ENCODE results near the gene CELF4. TPM values are rescaled to one million over a fixed set of nuclear protein-coding genes. Genes with fewer than 3 reads are reported as not detected.
"Not testable (repeated sequence)": the region's sequence is repeated elsewhere in the genome, so short reads cannot be mapped to it uniquely, and the experiment has no call there.

The CELF4 gene
- total RNA-seq, 2 experiments from 2014 or later: not detected

DNA sequence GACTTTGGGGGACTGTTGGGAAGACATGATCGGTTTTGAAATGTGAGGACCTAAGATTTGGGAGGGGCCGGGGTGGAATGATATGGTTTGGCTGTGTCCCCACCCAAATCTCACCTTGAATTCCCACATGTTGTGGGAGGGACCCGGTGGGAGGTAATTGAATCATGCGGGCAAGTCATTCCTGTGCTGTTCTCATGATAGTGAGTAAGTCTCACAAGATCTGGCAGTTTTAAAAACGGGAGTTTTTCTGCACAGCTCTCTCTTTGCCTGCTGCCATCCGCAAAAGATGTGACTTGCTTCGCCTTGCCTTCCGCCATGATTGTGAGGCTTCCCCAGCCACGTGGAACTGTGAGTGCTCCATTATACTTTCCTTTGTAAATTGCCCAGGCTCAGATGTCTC lies 207.5 kb downstream of the CELF4 start:
- H3K36me3 Mint-ChIP-seq; H3K27ac Mint-ChIP-seq; DNase-seq; H3K9me3 Mint-ChIP-seq; POLR2A ChIA-PET; ATAC-seq (ENCODE audit: low read depth); H3K4me3 Mint-ChIP-seq; H3K4me1 Mint-ChIP-seq: not testable (repeated sequence)
- H3K27me3 Mint-ChIP-seq: peaks cover 11% of the 10 kb centered on the region

DNA sequence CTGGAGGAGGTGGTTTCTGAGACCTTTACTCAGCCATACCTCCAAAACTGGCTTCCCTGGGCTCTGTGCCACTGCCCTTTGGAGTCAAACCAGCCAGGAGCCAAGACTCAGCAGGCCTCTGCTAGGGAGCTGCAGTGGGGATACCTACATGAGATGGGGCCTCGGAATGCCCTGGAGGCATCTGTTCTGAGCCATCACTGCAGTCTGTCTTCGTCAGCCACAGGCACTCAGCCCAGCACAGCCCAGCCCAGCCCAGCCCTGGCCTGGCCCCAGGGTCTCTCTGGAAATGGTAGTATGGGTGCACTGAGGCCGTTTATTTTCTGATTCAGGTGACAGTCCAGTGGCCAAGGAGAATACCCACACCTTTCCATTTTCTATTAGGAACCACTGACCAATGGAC lies 209.8 kb downstream of the CELF4 start:
- DNase-seq (no peak), ATAC-seq (ENCODE audit: low read depth) (no peak)
- H3K9me3 Mint-ChIP-seq: no peaks in the 10 kb centered on the region
- no peaks in the 10 kb centered on the region for H3K36me3 Mint-ChIP-seq
- H3K27me3 Mint-ChIP-seq: no peaks in the 10 kb centered on the region
- H3K27ac Mint-ChIP-seq: no peak overlapping the region
- no peaks in the 10 kb centered on the region for H3K4me1 Mint-ChIP-seq
- POLR2A ChIA-PET: no interaction called here
- H3K4me3 Mint-ChIP-seq: no peak overlapping the region

DNA sequence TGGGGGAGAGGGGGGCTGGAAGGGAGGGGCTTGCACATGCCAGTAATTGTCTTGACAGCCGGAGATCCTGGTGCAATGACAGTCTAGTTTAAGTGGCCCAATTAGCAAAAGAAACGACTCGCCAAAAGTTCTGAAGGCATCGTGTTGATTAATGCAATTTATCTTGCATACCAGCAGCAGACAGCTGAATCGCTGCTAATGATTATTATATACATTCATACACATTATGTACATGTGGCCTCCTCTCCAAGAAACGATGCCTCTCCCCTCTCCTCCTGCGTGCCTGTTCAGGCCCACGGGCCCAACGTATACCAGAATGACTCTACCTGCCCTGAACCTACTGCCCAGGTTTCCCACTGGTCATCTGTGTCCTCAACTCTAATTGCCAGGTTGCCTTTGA lies 214.5 kb downstream of the CELF4 start:
- Mint-ChIP-seq H3K27ac (no peak overlapping the region), H3K27me3 (peaks cover 2% of the 10 kb centered on the region), H3K4me3 (no peak overlapping the region), H3K36me3 (no peaks in the 10 kb centered on the region), H3K9me3 (no peaks in the 10 kb centered on the region), H3K4me1 (no peaks in the 10 kb centered on the region)
- DNase-seq (no peak), ATAC-seq (ENCODE audit: low read depth) (no peak)
- POLR2A ChIA-PET: no interaction called here

DNA sequence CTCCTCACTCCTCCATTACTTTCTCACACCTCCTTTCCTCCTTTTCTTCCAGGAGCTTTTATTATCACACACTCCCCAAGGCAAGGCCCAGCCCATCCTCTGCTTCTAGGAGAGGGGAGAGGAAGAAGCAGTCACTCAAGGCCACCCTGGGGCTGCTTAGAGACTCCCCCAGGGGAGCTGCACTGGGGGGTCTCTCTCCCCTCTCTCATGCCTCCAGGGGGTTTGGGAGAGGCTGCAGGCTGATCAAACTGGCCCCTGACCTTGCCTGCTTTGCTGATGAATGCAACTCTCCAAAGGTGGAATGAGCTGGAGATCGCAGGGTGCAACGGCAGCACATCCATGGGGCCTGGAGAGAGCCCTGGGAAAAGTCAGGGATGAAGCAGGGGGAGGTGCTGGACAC lies 216.9 kb downstream of the CELF4 start:
- DNase-seq (no peak), ATAC-seq (ENCODE audit: low read depth) (no peak)
- H3K4me1 Mint-ChIP-seq: no peaks in the 10 kb centered on the region
- POLR2A ChIA-PET: no interaction called here
- H3K4me3 Mint-ChIP-seq: no peak overlapping the region
- no peak overlapping the region for H3K27ac Mint-ChIP-seq
- no peaks in the 10 kb centered on the region for H3K9me3 Mint-ChIP-seq
- H3K27me3 Mint-ChIP-seq: peaks cover 5% of the 10 kb centered on the region
- no peaks in the 10 kb centered on the region for H3K36me3 Mint-ChIP-seq

DNA sequence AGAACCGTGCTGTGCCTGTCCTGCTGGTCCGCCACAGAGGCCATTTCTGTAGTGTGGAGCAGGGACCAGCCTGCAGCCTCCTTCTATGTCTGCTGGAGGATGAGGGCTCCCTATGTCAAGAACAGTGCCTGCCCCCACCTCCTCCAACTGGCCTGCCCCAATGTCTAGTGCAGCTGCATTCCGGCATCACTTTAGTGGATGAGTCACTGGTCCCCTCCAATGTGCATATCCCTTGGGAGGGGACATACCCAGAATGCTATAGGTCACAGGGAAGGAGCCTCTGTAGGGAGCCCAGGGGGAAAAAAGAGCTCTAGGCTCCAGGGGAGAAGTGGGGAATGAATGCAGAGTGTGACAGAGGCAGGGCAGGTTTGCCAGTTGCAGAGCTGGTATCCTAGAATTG lies 219.6 kb downstream of the CELF4 start:
- Mint-ChIP-seq H3K27ac (no peak overlapping the region), H3K27me3 (peaks cover 5% of the 10 kb centered on the region), H3K4me1 (peaks cover under 1% of the 10 kb centered on the region), H3K4me3 (no peak overlapping the region), H3K36me3 (no peaks in the 10 kb centered on the region), H3K9me3 (no peaks in the 10 kb centered on the region)
- ATAC-seq (ENCODE audit: low read depth) (no peak), DNase-seq (no peak)
- POLR2A ChIA-PET: no interaction called here

DNA sequence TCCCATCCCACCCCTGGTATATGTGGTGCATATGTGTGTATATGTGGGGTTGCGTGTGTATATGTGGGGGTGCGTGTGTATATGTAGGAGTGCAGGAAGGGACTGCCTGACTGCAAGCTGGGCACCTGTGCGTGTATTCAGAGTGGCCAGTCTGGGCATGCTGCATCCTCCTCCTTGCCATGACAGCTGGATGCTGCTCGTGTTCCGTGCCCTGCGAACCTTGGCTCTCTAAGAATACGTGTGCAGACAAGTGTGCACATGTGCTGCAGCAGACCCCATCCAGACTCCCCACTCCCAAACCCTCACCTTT lies 222.1 kb downstream of the CELF4 start:
- H3K9me3 Mint-ChIP-seq: no peaks in the 10 kb centered on the region
- no peak overlapping the region for H3K27ac Mint-ChIP-seq
- peaks cover 2% of the 10 kb centered on the region for H3K4me1 Mint-ChIP-seq
- no peak overlapping the region for H3K4me3 Mint-ChIP-seq
- POLR2A ChIA-PET: no interaction called here
- H3K36me3 Mint-ChIP-seq: no peaks in the 10 kb centered on the region
- peaks cover 5% of the 10 kb centered on the region for H3K27me3 Mint-ChIP-seq
- no peak for ATAC-seq (ENCODE audit: low read depth)
- no peak for DNase-seq

DNA sequence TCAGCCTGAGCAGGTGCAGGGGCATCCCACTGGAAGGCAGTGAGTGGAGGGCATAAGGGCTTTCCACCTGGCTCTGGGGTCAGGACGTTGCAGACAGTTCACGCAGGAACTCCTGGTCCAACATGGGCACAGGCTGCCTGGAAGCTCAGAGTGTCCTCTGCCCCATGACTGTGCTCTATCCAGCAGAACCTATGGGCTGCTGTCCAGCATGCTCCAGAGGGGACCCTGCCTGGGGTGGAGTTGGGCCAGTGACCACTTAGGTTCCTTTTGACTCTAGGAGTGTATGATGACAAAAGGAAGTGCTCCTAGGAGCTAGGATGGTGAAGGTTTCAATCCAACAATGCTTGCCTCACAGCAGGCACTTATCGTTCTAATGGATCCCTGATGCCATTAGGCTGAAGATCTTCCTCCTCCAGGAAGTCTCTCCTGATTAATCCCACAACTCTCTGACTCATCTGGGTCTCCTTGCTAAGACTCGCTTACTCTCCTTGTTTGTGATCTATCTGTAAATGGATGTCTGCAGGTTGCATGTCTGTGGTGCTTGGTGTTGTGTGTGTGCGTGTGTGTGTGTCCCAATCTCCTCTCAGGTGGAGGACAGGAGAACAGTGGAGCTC lies 224.0 kb downstream of the CELF4 start:
- H3K4me3 Mint-ChIP-seq: no peak overlapping the region
- H3K9me3 Mint-ChIP-seq: no peaks in the 10 kb centered on the region
- POLR2A ChIA-PET: no interaction called here
- no peak for ATAC-seq (ENCODE audit: low read depth)
- H3K36me3 Mint-ChIP-seq: no peaks in the 10 kb centered on the region
- H3K27me3 Mint-ChIP-seq: peaks cover 5% of the 10 kb centered on the region
- no peak for DNase-seq
- H3K4me1 Mint-ChIP-seq: peaks cover 2% of the 10 kb centered on the region
- H3K27ac Mint-ChIP-seq: no peak overlapping the region

DNA sequence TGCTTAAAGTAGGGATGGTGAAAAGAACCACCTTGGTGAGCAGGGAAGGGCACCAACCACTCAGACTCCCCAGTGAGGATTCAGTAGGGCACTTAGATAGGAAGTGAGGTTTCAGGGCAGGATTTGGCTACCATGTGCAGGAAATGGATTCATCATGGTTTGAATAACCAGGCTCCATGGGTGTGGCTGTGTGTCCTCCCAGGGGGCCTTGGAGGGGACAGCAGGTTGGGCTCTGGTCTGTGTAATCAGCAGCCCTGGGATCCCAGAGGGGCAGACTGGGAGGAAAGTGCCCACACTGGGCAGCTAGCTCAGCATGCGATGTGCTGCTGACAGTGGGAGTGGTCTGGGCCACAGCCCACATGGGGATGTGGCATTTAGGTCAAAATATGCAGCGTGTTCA lies 224.6 kb downstream of the CELF4 start:
- H3K27me3 Mint-ChIP-seq: peaks cover 4% of the 10 kb centered on the region
- POLR2A ChIA-PET: no interaction called here

DNA sequence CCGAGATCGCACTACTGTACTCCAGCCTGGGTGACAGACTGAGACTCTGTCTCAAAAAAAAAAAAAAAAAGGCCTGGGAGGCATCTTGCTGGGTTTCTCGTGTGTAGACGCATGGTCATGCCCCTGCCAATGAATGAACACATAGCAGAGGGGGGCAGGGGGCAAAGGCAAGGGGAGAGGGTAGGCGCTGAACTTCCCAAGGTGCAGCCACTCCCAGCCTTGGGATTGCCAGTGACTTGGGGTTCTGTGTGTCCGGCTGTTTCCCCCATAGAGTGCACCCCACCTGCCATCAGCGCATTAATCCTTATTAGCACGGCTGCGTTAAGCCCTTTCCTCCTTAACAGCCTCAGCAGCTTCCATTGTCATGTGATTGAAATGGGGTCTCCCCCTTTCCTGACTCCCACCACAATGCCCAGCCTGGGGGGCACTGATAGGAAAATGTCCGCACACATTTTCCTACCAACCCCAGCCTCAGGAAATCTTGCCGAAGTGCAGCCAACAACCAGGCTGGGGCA lies 225.8 kb downstream of the CELF4 start:
- ATAC-seq (ENCODE audit: low read depth) (no peak), DNase-seq (no peak)
- Mint-ChIP-seq H3K4me1 (peaks cover 2% of the 10 kb centered on the region), H3K27ac (no peak overlapping the region), H3K9me3 (no peaks in the 10 kb centered on the region), H3K27me3 (peaks cover 6% of the 10 kb centered on the region), H3K4me3 (no peak overlapping the region), H3K36me3 (no peaks in the 10 kb centered on the region)
- POLR2A ChIA-PET: no interaction called here

More for the DNA sequence above, 224.6 kb downstream of the CELF4 start:
- Mint-ChIP-seq H3K27ac (no peak overlapping the region), H3K36me3 (no peaks in the 10 kb centered on the region), H3K4me3 (no peak overlapping the region), H3K9me3 (no peaks in the 10 kb centered on the region), H3K4me1 (peaks cover 2% of the 10 kb centered on the region)
- DNase-seq (no peak), ATAC-seq (ENCODE audit: low read depth) (no peak)

DNA sequence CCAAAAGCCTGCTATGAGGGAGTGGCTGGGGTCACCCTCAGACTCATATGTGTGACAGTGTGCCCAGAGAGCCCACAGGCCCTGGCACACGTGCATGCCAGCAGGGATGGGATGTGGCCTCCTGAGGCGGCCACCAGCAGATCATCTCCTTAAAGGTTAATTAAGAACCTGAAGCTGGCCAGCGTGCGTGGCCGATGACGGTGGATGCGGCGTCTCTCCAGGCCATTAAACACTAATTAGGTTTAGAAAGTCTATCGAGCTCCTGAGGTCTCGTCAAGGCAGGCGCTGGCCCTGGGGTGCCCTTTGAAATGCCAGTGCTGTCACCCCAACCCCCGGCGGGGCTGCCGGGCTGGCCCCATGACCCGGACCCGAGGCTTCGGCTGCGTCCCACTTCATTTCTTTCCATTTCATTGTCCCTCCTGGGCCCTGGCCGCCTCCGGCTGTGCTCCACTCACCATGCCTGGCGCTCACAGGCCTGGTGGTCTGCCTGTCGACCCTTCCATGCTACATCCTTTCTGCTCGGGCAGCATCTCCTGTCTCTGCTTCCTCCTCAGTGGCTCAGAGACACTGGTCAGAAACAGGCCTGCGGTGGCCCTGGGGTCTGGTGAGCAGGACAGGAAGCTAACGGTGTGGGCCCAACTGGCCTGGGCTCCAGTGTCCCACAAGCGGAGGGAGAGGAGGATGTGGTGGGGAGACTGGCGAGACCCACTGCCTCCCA lies 228.9 kb downstream of the CELF4 start:
- no peak overlapping the region for H3K4me3 Mint-ChIP-seq
- ATAC-seq (ENCODE audit: low read depth) (no peak), DNase-seq (no peak)
- H3K27ac Mint-ChIP-seq: no peak overlapping the region
- no peaks in the 10 kb centered on the region for H3K36me3 Mint-ChIP-seq
- POLR2A ChIA-PET: no interaction called here
- H3K4me1 Mint-ChIP-seq: peaks cover 2% of the 10 kb centered on the region
- no peaks in the 10 kb centered on the region for H3K9me3 Mint-ChIP-seq
- H3K27me3 Mint-ChIP-seq: peaks cover 2% of the 10 kb centered on the region

DNA sequence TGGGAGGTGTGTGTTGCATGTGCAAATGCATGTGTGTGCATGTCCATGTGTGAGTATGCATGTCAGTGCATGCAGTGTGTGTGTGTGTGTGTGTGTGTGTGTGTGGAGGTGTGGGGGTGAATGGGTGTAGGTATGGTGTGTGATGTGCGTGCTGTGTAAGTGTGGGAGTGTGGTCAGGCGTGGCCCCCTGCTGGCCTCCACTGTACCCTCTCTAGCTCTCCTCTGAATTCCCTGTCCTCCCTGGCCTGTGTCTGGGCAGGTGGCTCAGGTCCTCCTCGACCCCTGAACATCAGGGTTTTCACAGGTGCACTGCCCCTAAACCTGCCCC lies 230.2 kb downstream of the CELF4 start:
- no peak for ATAC-seq (ENCODE audit: low read depth)
- Mint-ChIP-seq H3K27me3 (peaks cover 2% of the 10 kb centered on the region), H3K27ac (no peak overlapping the region), H3K4me3 (no peak overlapping the region), H3K4me1 (no peaks in the 10 kb centered on the region), H3K36me3 (no peaks in the 10 kb centered on the region), H3K9me3 (no peaks in the 10 kb centered on the region)
- POLR2A ChIA-PET: no interaction called here
- no peak for DNase-seq

DNA sequence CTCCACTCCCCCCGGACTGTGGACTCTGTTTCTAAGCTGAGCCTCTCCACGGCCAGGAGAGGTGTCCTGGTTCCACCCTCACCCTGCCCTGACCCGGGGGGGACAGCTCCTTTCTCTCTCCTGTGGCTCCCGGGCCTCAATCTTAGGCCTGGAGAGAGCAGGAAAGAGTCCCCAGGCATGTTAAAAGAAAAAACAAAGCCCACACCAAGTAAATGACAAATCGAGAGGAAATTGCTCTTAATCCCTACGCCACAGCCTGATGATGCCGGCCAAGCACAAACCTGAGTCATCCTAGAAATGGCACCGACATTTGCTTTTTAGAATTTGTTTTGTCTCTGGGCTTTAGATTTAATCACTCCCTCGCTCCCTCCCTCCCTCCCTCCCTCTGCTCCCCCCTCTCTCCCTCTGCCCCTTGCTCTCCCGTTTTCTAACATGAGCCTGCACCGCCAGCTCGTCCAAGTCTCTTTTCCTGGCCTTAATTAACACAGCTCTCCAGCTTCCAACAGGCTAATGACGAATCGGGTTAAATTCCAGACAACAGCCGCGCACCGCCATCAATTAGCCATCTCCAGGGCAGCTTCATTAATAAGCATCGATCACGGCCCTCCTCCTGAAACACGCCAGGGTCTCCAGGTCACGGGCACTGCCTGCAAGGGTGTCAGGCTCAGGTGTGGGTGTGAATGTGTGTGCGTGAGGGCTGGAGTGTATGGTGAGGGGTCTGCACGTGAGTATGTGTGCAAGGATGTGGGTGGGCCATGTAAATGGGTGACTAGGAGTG lies 230.8 kb downstream of the CELF4 start:
- H3K36me3 Mint-ChIP-seq: no peaks in the 10 kb centered on the region
- POLR2A ChIA-PET: no interaction called here
- no peak for DNase-seq
- H3K27ac Mint-ChIP-seq: no peak overlapping the region
- no peak for ATAC-seq (ENCODE audit: low read depth)
- H3K27me3 Mint-ChIP-seq: peaks cover 2% of the 10 kb centered on the region
- no peaks in the 10 kb centered on the region for H3K4me1 Mint-ChIP-seq
- H3K4me3 Mint-ChIP-seq: no peak overlapping the region
- H3K9me3 Mint-ChIP-seq: no peaks in the 10 kb centered on the region

DNA sequence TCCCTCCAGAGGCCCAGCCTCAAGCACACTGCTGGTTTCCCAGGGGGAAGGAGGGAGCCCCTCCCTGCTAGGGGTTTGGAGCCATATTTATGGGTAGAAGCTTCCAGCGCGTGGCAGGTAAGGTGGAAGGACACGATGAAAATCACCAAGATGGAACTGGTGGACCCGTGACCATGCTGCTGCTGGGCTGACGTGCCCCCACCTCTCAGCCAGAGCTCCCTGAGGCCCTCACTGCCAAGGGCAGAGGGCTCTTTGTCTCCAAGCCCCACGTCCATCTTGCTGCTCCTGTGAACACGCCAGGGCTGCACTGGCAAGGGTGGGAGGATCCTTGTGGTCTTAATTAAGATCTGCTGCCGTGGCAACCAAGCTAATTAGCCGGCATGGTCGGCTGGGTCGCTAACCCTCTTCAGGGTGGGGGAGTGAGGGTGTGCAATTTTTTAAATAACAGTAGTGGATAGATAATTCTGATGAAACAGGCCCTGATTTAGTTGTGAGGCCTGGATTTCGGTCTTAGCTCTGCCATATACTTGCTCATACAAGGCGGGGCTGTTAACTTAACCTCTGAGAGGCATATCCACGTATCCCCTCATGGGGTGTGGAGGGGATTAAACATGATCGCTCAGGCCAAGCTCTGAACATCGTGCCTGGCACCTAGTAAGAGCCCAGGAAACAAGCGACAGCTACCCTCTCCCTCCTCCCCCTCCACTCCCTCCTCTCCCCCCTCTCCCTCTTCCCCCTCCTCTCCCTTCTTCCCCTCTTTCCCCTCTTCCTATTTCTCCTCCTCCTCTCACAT lies 232.8 kb downstream of the CELF4 start:
- Mint-ChIP-seq H3K4me1 (no peaks in the 10 kb centered on the region), H3K36me3 (no peaks in the 10 kb centered on the region), H3K9me3 (no peaks in the 10 kb centered on the region), H3K27ac (no peak overlapping the region), H3K4me3 (no peak overlapping the region), H3K27me3 (peaks cover 2% of the 10 kb centered on the region)
- POLR2A ChIA-PET: no interaction called here
- ATAC-seq (ENCODE audit: low read depth) (no peak), DNase-seq (no peak)
